Prostate gland (tissue), 2 donors: ENCODE measurements around the gene ATP10D.

Source experiments
- CTCF ChIP-seq, 4 experiments: fragments of 200-600 bp in 2 of 4; fragments of 450-650 bp in 2 of 4; sonication (generic) in 2 of 4; IDR thresholded peaks; 1 replicate in 3 of 4; 2 replicates in 1 of 4; pipeline ENCODE4 v1.5.1; 2016 to 2019; ENCODE audit warnings: antibody characterized with exemption in 4 of 4, mild to moderate bottlenecking in 2 of 4, moderate library complexity in 2 of 4
- POLR2A ChIP-seq: fragments of 450-650 bp; IDR thresholded peaks from one replicate; pipeline ENCODE4 v1.6.1; 2016; ENCODE audit warnings: antibody characterized with exemption, mild to moderate bottlenecking
- POLR2AphosphoS5 ChIP-seq: sonication (generic); formaldehyde crosslinking; IDR thresholded peaks from one replicate; pipeline ENCODE4 v1.6.1; 2017; ENCODE audit warnings: antibody characterized with exemption

- no peak for TF ChIP-seq CTCF (IDR thresholded peaks at IDR 0.05)
- no peak for TF ChIP-seq POLR2A
- no peak for TF ChIP-seq POLR2AphosphoS5
Measured at GRCh38 chr4:47567511-47567910, 82.4 kb downstream of the ATP10D start.
